ENCODE measurements around the gene IL22.

IL22 gene

GRCh38 chr12:68290126-68290525 is 36.7 kb upstream of the IL22 start:
- peak; percentile 13 for DNase-seq (ENCODE audit: low spot score)
- TF ChIP-seq CTCF (IDR thresholded peaks at IDR 0.05; ENCODE audit: extremely low read depth, insufficient read depth, missing control alignments), result no peak
- in situ Hi-C loops (cut with MboI; ENCODE audit: low pct_unique_long_range_greater_than_20kb, low sequenced_read_pairs, unreplicated experiment), result no loop called here

- no peak for TF ChIP-seq CTCF (IDR thresholded peaks at IDR 0.05; ENCODE audit: extremely low read depth, insufficient read depth, missing control alignments)
- in situ Hi-C loops (cut with MboI; ENCODE audit: low pct_unique_long_range_greater_than_20kb, low sequenced_read_pairs, unreplicated experiment), result no loop called here
- no peak for DNase-seq (ENCODE audit: low spot score)
Measured at GRCh38 chr12:68287106-68287505, 33.7 kb upstream of the IL22 start.

GRCh38 chr12:68286396-68286795 is 33.0 kb upstream of the IL22 start:
- in situ Hi-C loops (cut with MboI; ENCODE audit: low pct_unique_long_range_greater_than_20kb, low sequenced_read_pairs, unreplicated experiment), result no loop called here
- no peak for DNase-seq (ENCODE audit: low spot score)

GRCh38 chr12:68285541-68285940 is 32.1 kb upstream of the IL22 start:
- no peak for DNase-seq (ENCODE audit: low spot score)
- in situ Hi-C loops (cut with MboI; ENCODE audit: low pct_unique_long_range_greater_than_20kb, low sequenced_read_pairs, unreplicated experiment), result no loop called here
- TF ChIP-seq CTCF (IDR thresholded peaks at IDR 0.05; ENCODE audit: extremely low read depth, insufficient read depth, missing control alignments), result no peak

More at GRCh38 chr12:68286396-68286795, 33.0 kb upstream of the IL22 start:
- TF ChIP-seq CTCF (IDR thresholded peaks at IDR 0.05; ENCODE audit: extremely low read depth, insufficient read depth, missing control alignments), result no peak

GRCh38 chr12:68281322-68282077 is 28.1 kb upstream of the IL22 start:
- in situ Hi-C loops (cut with MboI; ENCODE audit: low pct_unique_long_range_greater_than_20kb, low sequenced_read_pairs, unreplicated experiment), result no loop called here
- TF ChIP-seq CTCF (IDR thresholded peaks at IDR 0.05; ENCODE audit: extremely low read depth, insufficient read depth, missing control alignments), result no peak
- no peak for DNase-seq (ENCODE audit: low spot score)

GRCh38 chr12:68280240-68280639 is 26.8 kb upstream of the IL22 start:
- no peak for TF ChIP-seq CTCF (IDR thresholded peaks at IDR 0.05; ENCODE audit: extremely low read depth, insufficient read depth, missing control alignments)
- no peak for DNase-seq (ENCODE audit: low spot score)
- in situ Hi-C loops (cut with MboI; ENCODE audit: low pct_unique_long_range_greater_than_20kb, low sequenced_read_pairs, unreplicated experiment), result no loop called here
